A549 treated with AZD2906 at 1 μM for 4 hours (cell line): ENCODE measurements around the gene PRKAG2. TPM values are rescaled to one million over a fixed set of nuclear protein-coding genes. Genes with fewer than 3 reads are reported as not detected.

Experiments used
- total RNA-seq: library from RNA; stranded (reverse); fragments of 200-300 nt; extraction: Qiagen RNA extraction; gene quantifications from 5 replicates; pipeline ENCODE4 v1.2.3, GENCODE V29; 2022

Gene PRKAG2
- total RNA-seq = 39.7 to 51.3 TPM (median 43.9 TPM) in 5 replicates

GRCh38 chr7:151876899-151877777 lies at the start of gene PRKAG2:
TSS of gene PRKAG2 (minus strand) at chr7:151877115. CDS start at chr7:151876620, 495 bp downstream.

GRCh38 chr7:151519765-151520418 lies 357.0 kb downstream of the PRKAG2 start, which contains the start of gene RHEB:
TSS of gene RHEB (minus strand) at chr7:151519895. CDS start at chr7:151519511, 384 bp downstream.

Other genes with a start within 250 kb of the PRKAG2 start
- gene GALNTL5, start 79.3 kb upstream of the PRKAG2 start, total RNA-seq = not detected in 5 replicates
- gene GALNT11, start 148.6 kb upstream of the PRKAG2 start, total RNA-seq = 19.5 to 23.9 TPM (median 22.4 TPM) in 5 replicates